SKM-1 (cell line): Measurements from ENCODE around the gene RUNX2.
"Not testable (repeated sequence)": the region's sequence is repeated elsewhere in the genome, so short reads cannot be mapped to it uniquely, and the experiment has no call there.

Experiments
- DNase-seq: peaks from one replicate; lab custom pipeline; 2025; ENCODE audit not compliant: unreplicated experiment; lab: John Stamatoyannopoulos, UW

Gene RUNX2

GRCh38 chr6:45548657-45549515 lies 220.8 kb downstream of the RUNX2 start:
- DNase-seq, result no peak

- DNase-seq, result no peak
Observed at GRCh38 chr6:45552536-45552935, 224.4 kb downstream of the RUNX2 start.

- DNase-seq, result no peak
Observed at GRCh38 chr6:45553730-45554344, 225.7 kb downstream of the RUNX2 start.

GRCh38 chr6:45554591-45554990 lies 226.5 kb downstream of the RUNX2 start:
- no peak for DNase-seq

DNA sequence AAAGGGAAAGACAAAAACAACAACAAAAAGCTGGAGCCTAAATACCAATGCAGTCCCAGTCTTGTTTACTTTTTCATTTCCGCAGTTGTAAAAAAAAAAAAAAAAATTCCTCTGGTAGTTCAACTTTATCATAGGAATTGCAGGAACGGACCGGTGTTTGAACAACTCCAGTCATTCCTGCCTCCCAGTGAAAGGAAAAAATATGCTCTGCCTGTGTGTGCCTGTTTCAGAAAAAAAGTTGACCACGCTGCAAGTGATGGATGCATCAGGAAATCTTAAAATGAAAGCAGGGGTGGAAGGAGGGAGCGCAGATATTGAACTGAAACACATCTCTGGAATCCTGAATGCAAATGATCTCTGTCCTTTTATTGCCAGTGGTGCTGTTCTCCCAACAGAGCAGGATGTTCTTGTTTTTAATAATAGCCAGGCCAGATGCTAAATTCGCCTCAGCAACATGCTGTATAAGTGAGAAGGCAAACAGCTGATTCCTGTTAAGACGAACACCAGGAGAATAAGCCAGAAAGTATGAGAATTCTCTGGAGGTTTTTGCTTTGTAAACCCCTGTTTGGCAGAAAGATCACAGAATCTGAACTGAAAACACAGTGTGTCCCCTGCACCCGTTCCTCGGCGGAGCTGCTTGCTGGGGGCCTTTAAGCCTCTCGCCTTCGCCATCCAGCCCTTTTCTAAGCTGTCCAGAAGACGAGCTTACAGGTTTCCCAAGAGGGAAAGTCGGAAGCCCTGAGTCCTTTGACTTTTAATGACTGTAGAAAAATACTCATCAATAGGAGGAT lies 228.0 kb downstream of the RUNX2 start:
- DNase-seq, result no peak

GRCh38 chr6:45556828-45557227 lies 228.7 kb downstream of the RUNX2 start:
- DNase-seq, result no peak

DNA sequence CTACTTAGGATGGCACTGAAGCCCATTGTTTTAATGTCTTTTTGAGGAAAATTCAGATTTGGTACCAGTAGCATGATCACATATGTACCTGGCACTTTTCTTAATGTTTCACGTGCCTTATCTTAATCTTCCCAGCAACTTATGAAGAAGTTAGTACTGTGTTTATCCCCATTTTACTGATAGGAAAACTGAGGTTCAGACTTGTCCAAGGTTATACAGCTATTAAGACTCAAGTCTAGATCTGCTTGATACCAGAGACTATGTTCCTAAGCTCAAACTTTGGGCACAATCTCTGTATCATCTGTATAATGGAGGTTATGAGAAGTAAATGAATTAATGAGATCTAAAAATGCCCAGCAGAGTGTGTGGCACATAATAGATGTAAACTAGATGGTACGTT lies 229.3 kb downstream of the RUNX2 start:
- no peak for DNase-seq

DNA sequence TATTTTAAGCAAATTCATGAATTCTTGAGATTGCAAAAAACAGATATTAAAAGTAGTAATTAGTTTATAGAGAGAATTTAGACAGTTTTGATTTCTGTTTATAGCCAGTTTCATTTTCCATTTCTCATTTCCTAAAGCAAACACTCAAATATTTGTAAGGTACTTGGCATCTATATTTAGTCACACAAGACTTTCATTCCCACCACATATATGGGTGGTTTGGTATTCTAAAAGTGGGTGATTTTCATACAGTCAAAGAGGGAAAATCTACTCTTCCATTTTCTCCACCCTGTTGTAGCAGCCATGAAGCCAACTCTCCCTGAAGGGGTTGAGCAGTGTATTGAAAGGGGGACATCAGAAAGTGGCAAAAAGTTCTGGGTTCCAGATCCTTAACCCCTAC lies 230.7 kb downstream of the RUNX2 start:
- no peak for DNase-seq

DNA sequence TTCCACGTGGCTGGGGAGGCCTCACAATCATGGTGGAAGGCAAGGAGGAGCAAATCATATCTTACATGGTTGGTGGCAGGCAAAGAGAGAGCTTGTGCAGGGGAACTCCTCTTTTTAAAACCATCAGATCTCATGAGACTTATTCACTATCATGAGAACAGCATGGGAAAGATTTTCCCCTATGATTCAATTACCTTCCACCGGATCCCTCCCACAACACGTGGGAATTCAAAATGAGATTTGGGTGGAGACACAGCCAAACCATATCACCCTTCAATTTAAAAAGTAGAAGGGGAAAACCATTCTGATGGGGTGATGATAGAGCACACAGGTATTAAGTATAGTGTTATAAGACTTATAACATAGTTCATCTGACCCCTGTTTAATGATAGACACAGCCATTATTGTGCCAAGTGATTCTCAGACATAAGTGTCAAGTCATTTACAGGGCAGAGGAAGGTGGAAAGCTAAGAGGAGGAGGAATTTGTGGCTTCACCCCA lies 232.2 kb downstream of the RUNX2 start:
- not testable (repeated sequence) for DNase-seq

DNA sequence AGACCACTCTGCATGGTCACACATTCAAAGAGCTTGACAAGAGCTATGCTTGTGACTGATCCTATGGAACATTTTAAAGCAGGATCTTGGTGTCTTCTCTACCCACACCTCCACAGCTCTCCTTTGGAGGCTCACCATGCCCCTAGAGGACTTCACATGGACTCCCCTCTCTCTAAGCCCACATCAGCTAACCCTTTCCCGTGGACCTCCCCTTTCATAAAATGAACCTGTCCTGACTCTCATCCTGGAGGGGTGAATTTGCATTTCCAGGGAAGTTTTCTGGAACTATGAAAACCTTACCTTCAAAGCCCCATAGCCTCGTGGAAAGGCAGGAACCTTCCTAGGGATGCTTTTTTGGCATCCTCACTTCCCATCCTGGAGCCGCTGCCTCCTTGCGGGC lies 234.0 kb downstream of the RUNX2 start:
- no peak for DNase-seq

DNA sequence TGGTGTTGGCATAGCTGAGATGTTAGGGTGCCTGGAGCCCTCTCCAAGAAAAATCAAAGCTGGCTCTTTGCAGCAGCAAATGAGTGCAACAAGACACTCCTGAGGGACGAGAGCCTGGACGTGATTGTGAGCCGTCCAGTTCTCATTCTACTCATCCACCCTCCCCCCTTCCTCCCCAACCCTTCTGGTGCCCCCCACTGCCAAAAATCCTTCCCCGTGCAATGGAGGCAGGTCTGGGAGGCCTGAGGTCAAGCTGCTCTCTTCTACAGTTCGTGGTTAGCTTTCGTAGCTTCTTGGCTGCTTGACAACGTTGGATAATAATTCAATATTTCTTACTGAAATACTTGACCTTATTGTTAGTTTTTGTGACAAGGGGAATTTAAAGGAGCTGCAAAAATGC lies 234.9 kb downstream of the RUNX2 start:
- DNase-seq, result no peak

- DNase-seq, result no peak
Observed at GRCh38 chr6:45563844-45564243, 235.7 kb downstream of the RUNX2 start.

DNA sequence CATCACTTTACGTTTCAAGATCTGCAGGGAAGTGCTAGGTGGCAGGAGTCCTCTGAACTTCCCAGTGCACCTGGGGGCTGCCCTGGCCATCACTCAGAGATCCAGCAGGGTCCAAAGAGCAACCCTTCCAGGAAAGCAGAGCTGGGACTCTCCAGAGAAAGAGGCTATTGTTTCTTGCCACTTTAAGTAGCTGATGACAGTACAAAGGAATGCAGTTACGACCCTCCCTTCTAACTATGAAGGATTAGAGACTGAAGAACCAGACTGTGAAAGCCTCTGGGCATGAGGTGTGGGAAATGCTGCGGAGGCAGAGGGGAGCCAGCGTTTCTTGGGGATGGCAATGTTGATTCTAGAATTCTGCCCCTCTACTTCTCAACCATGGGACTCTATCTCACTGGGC lies 238.8 kb downstream of the RUNX2 start:
- DNase-seq, result no peak

DNA sequence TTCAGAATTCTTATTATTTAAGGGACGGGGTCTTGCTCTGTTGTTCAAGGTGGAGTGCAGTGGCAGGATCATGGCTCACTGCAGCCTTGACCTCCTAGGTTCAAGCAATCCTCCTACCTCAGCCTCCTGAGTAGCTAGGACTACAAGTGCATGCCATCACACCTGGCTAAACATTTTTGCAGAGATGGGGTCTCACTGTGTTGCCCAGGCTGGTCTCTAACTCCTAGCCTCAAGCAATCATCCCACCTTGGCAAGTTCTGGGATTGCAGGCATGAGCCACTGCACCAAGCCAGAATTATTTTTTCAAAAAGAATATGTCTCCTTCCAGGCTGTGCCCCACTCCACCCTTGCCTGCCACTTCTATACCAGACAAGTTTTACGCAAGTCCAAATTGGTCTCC lies 239.7 kb downstream of the RUNX2 start:
- no peak for DNase-seq

- DNase-seq, result no peak
Observed at GRCh38 chr6:45568626-45569025, 240.5 kb downstream of the RUNX2 start.

- DNase-seq, result no peak
Observed at GRCh38 chr6:45569210-45569945, 241.2 kb downstream of the RUNX2 start.

DNA sequence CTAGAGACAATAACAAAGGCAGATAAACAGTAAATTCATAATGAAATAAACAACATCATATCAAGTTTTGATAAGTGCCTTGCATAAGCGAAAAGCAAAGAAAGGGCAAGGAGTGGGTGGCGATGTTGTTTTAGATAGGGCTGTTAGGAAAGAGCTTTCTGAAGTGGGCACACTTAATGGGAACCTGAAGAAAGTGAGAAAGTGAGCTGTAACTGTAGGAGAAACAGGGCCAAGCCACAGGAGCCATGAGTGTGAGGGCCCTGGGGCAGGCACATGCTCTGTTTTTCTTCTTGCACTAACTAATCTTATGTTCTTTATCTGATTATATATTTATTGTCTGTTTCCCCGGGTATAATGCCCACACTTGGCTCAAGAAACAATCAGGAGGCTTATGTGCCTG lies 243.0 kb downstream of the RUNX2 start:
- DNase-seq, result no peak

DNA sequence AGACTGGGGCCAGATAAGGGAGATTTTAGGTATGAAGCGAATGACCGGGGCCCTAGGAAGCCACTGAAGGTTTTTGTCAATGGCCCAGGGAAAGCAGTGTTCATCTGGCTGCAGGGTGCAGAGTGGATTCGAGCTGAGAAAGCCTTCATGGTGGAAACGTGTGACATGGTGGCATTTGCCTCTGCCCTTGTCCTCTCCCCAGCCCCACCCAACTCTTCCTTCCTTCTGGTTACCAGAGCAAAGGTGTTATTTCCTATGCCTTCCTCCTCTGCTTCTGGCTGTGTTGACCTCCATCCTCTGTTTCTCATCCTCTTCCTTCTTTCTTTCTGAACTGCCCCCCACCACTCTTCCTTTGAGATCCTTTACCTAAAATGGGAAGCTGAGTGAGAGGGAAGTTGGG lies 244.7 kb downstream of the RUNX2 start:
- DNase-seq, result no peak

GRCh38 chr6:45574014-45574461 lies 245.9 kb downstream of the RUNX2 start:
- no peak for DNase-seq

GRCh38 chr6:45574885-45575284 lies 246.8 kb downstream of the RUNX2 start:
- no peak for DNase-seq
